ENCODE measurements around the gene DKK1.

DKK1 gene

DNA sequence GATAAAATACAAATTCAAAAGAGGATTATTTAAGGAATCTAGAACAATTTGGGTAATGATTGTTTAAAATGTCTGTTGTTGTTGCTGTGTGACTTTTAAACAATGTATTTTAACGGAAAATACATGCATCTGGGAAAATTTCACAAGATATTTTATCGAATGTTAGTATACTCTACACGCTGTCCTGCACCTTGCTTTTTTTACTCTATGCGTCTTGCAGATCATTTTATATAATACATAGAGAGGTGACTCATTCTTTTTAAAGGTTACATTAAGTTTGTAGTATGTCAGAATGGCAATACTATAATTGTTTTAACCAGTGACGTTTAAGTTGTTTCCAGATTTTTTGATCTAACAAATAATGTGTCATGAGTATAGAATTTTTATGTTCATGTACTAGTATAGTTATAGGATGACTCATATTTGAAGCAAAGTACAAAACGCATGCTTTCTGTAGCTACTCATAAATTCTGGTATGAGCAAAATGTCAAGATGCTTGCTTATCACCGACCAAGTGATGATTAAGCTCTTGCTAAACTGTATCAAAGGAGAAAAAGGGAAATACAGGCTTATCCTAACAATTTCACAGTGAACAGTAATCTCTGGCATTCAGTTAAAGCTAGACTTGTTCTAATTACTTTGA lies 4.9 kb downstream of the DKK1 start:
- peak; percentile 82 for DNase-seq
- H3K27ac ChIP-seq: peak overlapping the region; percentile 89
- peaks cover 3% of the 10 kb centered on the region for H3K36me3 ChIP-seq (replicated peaks)
- H3K27me3 ChIP-seq (replicated peaks): no peaks in the 10 kb centered on the region
- H3K4me3 ChIP-seq (ENCODE audit: low read depth, low read length): no peak overlapping the region
- in situ Hi-C loops (cut with HindIII; ENCODE audit: low pct_ligation_motif_present, low sequenced_read_pairs): loop anchor here (25.0 kb wide), 1 partner anchor 243 kb away; no protein-coding TSS in a partner anchor
- TF ChIP-seq, protein P1, sequence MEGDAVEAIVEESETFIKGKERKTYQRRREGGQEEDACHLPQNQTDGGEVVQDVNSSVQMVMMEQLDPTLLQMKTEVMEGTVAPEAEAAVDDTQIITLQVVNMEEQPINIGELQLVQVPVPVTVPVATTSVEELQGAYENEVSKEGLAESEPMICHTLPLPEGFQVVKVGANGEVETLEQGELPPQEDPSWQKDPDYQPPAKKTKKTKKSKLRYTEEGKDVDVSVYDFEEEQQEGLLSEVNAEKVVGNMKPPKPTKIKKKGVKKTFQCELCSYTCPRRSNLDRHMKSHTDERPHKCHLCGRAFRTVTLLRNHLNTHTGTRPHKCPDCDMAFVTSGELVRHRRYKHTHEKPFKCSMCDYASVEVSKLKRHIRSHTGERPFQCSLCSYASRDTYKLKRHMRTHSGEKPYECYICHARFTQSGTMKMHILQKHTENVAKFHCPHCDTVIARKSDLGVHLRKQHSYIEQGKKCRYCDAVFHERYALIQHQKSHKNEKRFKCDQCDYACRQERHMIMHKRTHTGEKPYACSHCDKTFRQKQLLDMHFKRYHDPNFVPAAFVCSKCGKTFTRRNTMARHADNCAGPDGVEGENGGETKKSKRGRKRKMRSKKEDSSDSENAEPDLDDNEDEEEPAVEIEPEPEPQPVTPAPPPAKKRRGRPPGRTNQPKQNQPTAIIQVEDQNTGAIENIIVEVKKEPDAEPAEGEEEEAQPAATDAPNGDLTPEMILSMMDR (IDR thresholded peaks at IDR 0.05; ENCODE audit: low read depth, low read length, missing control alignments): no peak

DNA sequence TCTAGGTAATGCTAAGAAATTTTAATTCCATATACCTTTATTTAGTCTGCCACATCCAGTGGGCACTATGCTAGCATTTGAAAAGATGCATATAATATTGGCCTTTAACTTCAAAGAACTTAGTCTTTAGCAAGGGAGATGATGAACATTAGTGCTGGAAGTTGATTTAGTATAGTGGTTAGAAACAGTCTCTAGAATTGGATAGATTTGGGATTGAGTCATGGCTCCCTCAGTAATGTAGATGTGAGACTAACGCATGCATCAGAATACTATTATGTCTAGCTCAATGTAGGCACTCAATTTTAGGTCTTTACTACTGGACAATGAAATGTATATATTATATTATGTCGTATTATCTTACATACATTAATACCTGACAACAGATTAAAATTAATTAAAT lies 5.8 kb downstream of the DKK1 start:
- TF ChIP-seq, protein P1 (IDR thresholded peaks at IDR 0.05; ENCODE audit: low read depth, low read length, missing control alignments): no peak
- peak overlapping the region; percentile 54 for H3K27ac ChIP-seq
- H3K27me3 ChIP-seq (replicated peaks): no peaks in the 10 kb centered on the region
- H3K4me3 ChIP-seq (ENCODE audit: low read depth, low read length): no peak overlapping the region
- H3K36me3 ChIP-seq (replicated peaks): peaks cover 3% of the 10 kb centered on the region
- DNase-seq: no peak
- in situ Hi-C loops (cut with HindIII; ENCODE audit: low pct_ligation_motif_present, low sequenced_read_pairs): loop anchor here (25.0 kb wide), 1 partner anchor 242 kb away; no protein-coding TSS in a partner anchor

- no peak for DNase-seq
- H3K27me3 ChIP-seq (replicated peaks): no peaks in the 10 kb centered on the region
- no peak overlapping the region for H3K27ac ChIP-seq
- in situ Hi-C loops (cut with HindIII; ENCODE audit: low pct_ligation_motif_present, low sequenced_read_pairs): loop anchor here (25.0 kb wide), 1 partner anchor 240 kb away; no protein-coding TSS in a partner anchor
- TF ChIP-seq, protein P1 (IDR thresholded peaks at IDR 0.05; ENCODE audit: low read depth, low read length, missing control alignments): no peak
- H3K4me3 ChIP-seq (ENCODE audit: low read depth, low read length): no peak overlapping the region
- H3K36me3 ChIP-seq (replicated peaks): no peaks in the 10 kb centered on the region
Observed at GRCh38 chr10:52322323-52322722, 8.2 kb downstream of the DKK1 start.

DNA sequence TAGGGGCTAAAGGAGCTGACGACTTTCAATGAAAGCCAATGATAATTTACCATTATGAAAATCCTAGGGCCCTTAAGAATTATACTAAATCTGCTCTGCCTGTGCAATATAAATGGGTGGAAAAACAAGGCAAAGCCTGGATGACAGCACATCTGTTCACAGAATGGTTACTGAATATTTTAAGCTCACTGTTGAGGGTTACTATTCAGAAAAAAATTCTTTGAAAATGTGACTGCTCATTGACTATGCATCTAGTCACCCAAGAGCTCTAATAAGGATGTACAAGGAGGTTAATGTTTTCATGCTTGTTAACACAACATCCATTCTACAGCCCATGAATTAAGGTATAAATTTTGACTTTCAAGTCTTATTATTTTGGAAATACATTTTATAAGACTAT lies 8.9 kb downstream of the DKK1 start:
- no peak for DNase-seq
- Histone ChIP-seq H3K4me3 (ENCODE audit: low read depth, low read length) (no peak overlapping the region), H3K27ac (no peak overlapping the region), H3K36me3 (replicated peaks) (no peaks in the 10 kb centered on the region), H3K27me3 (replicated peaks) (no peaks in the 10 kb centered on the region)
- TF ChIP-seq, protein P1 (IDR thresholded peaks at IDR 0.05; ENCODE audit: low read depth, low read length, missing control alignments): no peak
- in situ Hi-C loops (cut with HindIII; ENCODE audit: low pct_ligation_motif_present, low sequenced_read_pairs): loop anchor here (25.0 kb wide), 1 partner anchor 239 kb away; no protein-coding TSS in a partner anchor

- in situ Hi-C loops (cut with HindIII; ENCODE audit: low pct_ligation_motif_present, low sequenced_read_pairs): no loop called here
- Histone ChIP-seq H3K4me3 (ENCODE audit: low read depth, low read length) (no peak overlapping the region), H3K36me3 (replicated peaks) (no peaks in the 10 kb centered on the region), H3K27ac (no peak overlapping the region), H3K27me3 (replicated peaks) (no peaks in the 10 kb centered on the region)
- TF ChIP-seq, protein P1 (IDR thresholded peaks at IDR 0.05; ENCODE audit: low read depth, low read length, missing control alignments): no peak
- no peak for DNase-seq
Observed at GRCh38 chr10:52326382-52326781, 12.3 kb downstream of the DKK1 start.

Data from brain microvascular endothelial cell (primary cell).